K562 (cell line): ENCODE data around the gene ATRAID. TPM values are rescaled to one million over a fixed set of nuclear protein-coding genes. Genes with fewer than 3 reads are reported as not detected.

Source experiments
- ETV1 ChIP-seq: fragments of 450-650 bp; conservative IDR thresholded peaks from 2 replicates; pipeline ENCODE4 v1.6.1; 2016; ENCODE audit warnings: missing genetic modification characterization, control low read depth, low read depth, missing compliant biosample characterization
- RBM22 ChIP-seq: fragments of 200-400 bp; formaldehyde crosslinking; IDR thresholded peaks from 2 replicates; pipeline ENCODE4 v1.6.1; 2018; ENCODE audit warnings: low read length, low read depth; ENCODE audit not compliant: poor library complexity, severe bottlenecking
- SIN3A ChIP-seq, 2 experiments: fragments of 150-350 bp in 1 of 2; IDR thresholded peaks; 2 replicates each; pipeline ENCODE4 v1.6.1; 2011 to 2016; ENCODE audit warnings: borderline replicate concordance in 2 of 2, low read depth in 2 of 2, low read length in 2 of 2, mild to moderate bottlenecking in 2 of 2, moderate library complexity in 2 of 2; ENCODE audit not compliant: control insufficient read depth in 1 of 2
- TFAP4 ChIP-seq: sonication (generic); formaldehyde crosslinking; IDR thresholded peaks from 2 replicates; pipeline ENCODE4 v1.8.0; 2022; ENCODE audit warnings: missing genetic modification reagents, mild to moderate bottlenecking, moderate library complexity, borderline replicate concordance
- ZNF121 ChIP-seq: sonication (generic); formaldehyde crosslinking; conservative IDR thresholded peaks from 2 replicates; pipeline ENCODE4 v1.8.0; 2022; ENCODE audit warnings: missing genetic modification reagents
- polyA plus RNA-seq, 8 experiments: library from polyadenylated mRNA; depleted of rRNA in 4 of 8; stranded (reverse) in 5 of 8; unstranded in 3 of 8; fragments of >200 nt; fragmentation: Nextera tagmentation in 2 of 8; fragmentation: Illumina TruSeq in 1 of 8; extraction: Ambion mirVana in 2 of 8; extraction: Trizol in 1 of 8; gene quantifications; 2 replicates each; pipeline versions ENCODE4 v1.2.1 to v1.2.3, GENCODE V29; 2011 to 2014; ENCODE audit warnings: inconsistent platforms in 1 of 8, missing spikeins in 1 of 8
- total RNA-seq, 7 experiments: library from RNA; depleted of rRNA in 6 of 7; stranded (reverse); fragments of >200 nt in 6 of 7; fragmentation: Illumina TruSeq in 2 of 7; extraction: Trizol in 2 of 7; gene quantifications; 2 replicates each; pipeline versions ENCODE4 v1.2.1 to v1.2.3, GENCODE V29; 2011 to 2021; ENCODE audit warnings: low replicate concordance in 1 of 7
- TF ChIP-seq, protein P1 (sequence below): fragments of 450-650 bp; IDR thresholded peaks from 2 replicates; pipeline ENCODE4 v1.6.1; 2016; ENCODE audit warnings: mild to moderate bottlenecking, moderate library complexity
- TF ChIP-seq, protein P2 (sequence below): sonication (generic); formaldehyde crosslinking; IDR thresholded peaks from 2 replicates; pipeline ENCODE4 v1.8.1; 2023; ENCODE audit warnings: missing genetic modification reagents, mild to moderate bottlenecking, borderline replicate concordance

The ATRAID gene
- total and polyA plus RNA-seq, 9 of the 15 experiments (the other 6 are each of a cell fraction or from before 2014, with no cell fraction given) = 70.2 to 187 (median 108) TPM

GRCh38 chr2:27217173-27218121 lies 5.6 kb downstream of the ATRAID start, which contains the start of gene CAD (continued):
- TF ChIP-seq SIN3A (IDR thresholded peaks at IDR 0.05; ENCODE audit: borderline replicate concordance in 2 of 2, control insufficient read depth in 1 of 2, low read depth in 2 of 2, low read length in 2 of 2) (peak in 1 of 2 experiments; percentile 97; a peak in 2 of 4 replicates), RBM22 (peak; percentile 89), ETV1 (tag) (no peak), TFAP4 (CRISPR knock-in tag) (peak; percentile 83), ZNF121 (CRISPR knock-in tag) (no peak)
- TF ChIP-seq, protein P1, sequence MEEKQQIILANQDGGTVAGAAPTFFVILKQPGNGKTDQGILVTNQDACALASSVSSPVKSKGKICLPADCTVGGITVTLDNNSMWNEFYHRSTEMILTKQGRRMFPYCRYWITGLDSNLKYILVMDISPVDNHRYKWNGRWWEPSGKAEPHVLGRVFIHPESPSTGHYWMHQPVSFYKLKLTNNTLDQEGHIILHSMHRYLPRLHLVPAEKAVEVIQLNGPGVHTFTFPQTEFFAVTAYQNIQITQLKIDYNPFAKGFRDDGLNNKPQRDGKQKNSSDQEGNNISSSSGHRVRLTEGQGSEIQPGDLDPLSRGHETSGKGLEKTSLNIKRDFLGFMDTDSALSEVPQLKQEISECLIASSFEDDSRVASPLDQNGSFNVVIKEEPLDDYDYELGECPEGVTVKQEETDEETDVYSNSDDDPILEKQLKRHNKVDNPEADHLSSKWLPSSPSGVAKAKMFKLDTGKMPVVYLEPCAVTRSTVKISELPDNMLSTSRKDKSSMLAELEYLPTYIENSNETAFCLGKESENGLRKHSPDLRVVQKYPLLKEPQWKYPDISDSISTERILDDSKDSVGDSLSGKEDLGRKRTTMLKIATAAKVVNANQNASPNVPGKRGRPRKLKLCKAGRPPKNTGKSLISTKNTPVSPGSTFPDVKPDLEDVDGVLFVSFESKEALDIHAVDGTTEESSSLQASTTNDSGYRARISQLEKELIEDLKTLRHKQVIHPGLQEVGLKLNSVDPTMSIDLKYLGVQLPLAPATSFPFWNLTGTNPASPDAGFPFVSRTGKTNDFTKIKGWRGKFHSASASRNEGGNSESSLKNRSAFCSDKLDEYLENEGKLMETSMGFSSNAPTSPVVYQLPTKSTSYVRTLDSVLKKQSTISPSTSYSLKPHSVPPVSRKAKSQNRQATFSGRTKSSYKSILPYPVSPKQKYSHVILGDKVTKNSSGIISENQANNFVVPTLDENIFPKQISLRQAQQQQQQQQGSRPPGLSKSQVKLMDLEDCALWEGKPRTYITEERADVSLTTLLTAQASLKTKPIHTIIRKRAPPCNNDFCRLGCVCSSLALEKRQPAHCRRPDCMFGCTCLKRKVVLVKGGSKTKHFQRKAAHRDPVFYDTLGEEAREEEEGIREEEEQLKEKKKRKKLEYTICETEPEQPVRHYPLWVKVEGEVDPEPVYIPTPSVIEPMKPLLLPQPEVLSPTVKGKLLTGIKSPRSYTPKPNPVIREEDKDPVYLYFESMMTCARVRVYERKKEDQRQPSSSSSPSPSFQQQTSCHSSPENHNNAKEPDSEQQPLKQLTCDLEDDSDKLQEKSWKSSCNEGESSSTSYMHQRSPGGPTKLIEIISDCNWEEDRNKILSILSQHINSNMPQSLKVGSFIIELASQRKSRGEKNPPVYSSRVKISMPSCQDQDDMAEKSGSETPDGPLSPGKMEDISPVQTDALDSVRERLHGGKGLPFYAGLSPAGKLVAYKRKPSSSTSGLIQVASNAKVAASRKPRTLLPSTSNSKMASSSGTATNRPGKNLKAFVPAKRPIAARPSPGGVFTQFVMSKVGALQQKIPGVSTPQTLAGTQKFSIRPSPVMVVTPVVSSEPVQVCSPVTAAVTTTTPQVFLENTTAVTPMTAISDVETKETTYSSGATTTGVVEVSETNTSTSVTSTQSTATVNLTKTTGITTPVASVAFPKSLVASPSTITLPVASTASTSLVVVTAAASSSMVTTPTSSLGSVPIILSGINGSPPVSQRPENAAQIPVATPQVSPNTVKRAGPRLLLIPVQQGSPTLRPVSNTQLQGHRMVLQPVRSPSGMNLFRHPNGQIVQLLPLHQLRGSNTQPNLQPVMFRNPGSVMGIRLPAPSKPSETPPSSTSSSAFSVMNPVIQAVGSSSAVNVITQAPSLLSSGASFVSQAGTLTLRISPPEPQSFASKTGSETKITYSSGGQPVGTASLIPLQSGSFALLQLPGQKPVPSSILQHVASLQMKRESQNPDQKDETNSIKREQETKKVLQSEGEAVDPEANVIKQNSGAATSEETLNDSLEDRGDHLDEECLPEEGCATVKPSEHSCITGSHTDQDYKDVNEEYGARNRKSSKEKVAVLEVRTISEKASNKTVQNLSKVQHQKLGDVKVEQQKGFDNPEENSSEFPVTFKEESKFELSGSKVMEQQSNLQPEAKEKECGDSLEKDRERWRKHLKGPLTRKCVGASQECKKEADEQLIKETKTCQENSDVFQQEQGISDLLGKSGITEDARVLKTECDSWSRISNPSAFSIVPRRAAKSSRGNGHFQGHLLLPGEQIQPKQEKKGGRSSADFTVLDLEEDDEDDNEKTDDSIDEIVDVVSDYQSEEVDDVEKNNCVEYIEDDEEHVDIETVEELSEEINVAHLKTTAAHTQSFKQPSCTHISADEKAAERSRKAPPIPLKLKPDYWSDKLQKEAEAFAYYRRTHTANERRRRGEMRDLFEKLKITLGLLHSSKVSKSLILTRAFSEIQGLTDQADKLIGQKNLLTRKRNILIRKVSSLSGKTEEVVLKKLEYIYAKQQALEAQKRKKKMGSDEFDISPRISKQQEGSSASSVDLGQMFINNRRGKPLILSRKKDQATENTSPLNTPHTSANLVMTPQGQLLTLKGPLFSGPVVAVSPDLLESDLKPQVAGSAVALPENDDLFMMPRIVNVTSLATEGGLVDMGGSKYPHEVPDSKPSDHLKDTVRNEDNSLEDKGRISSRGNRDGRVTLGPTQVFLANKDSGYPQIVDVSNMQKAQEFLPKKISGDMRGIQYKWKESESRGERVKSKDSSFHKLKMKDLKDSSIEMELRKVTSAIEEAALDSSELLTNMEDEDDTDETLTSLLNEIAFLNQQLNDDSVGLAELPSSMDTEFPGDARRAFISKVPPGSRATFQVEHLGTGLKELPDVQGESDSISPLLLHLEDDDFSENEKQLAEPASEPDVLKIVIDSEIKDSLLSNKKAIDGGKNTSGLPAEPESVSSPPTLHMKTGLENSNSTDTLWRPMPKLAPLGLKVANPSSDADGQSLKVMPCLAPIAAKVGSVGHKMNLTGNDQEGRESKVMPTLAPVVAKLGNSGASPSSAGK = peak; percentile 97
- TF ChIP-seq, protein P2, sequence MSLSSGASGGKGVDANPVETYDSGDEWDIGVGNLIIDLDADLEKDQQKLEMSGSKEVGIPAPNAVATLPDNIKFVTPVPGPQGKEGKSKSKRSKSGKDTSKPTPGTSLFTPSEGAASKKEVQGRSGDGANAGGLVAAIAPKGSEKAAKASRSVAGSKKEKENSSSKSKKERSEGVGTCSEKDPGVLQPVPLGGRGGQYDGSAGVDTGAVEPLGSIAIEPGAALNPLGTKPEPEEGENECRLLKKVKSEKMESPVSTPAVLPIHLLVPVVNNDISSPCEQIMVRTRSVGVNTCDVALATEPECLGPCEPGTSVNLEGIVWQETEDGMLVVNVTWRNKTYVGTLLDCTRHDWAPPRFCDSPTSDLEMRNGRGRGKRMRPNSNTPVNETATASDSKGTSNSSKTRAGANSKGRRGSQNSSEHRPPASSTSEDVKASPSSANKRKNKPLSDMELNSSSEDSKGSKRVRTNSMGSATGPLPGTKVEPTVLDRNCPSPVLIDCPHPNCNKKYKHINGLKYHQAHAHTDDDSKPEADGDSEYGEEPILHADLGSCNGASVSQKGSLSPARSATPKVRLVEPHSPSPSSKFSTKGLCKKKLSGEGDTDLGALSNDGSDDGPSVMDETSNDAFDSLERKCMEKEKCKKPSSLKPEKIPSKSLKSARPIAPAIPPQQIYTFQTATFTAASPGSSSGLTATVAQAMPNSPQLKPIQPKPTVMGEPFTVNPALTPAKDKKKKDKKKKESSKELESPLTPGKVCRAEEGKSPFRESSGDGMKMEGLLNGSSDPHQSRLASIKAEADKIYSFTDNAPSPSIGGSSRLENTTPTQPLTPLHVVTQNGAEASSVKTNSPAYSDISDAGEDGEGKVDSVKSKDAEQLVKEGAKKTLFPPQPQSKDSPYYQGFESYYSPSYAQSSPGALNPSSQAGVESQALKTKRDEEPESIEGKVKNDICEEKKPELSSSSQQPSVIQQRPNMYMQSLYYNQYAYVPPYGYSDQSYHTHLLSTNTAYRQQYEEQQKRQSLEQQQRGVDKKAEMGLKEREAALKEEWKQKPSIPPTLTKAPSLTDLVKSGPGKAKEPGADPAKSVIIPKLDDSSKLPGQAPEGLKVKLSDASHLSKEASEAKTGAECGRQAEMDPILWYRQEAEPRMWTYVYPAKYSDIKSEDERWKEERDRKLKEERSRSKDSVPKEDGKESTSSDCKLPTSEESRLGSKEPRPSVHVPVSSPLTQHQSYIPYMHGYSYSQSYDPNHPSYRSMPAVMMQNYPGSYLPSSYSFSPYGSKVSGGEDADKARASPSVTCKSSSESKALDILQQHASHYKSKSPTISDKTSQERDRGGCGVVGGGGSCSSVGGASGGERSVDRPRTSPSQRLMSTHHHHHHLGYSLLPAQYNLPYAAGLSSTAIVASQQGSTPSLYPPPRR = peak; percentile 26; the same call in 1 of the 2 replicates
